Prostate gland (tissue), 2 donors: ENCODE results near the gene MRPL30. TPM values are rescaled to one million over a fixed set of nuclear protein-coding genes. Genes with fewer than 3 reads are reported as not detected.
"Not testable (repeated sequence)": the region's sequence is repeated elsewhere in the genome, so short reads cannot be mapped to it uniquely, and the experiment has no call there.

Experiments
- DNase-seq: peaks from one replicate; pipeline ENCODE4 v3.0.0-alpha.2; 2019; ENCODE audit warnings: low spot score
- H3K27ac ChIP-seq, 2 donors: fragments of 200-600 bp; sonication (generic); 2 replicates each; pipeline ENCODE4 v1.5.1; 2017 to 2019
- H3K27me3 ChIP-seq: fragments of 200-600 bp; sonication (generic); replicated peaks from 2 replicates; pipeline ENCODE4 v1.5.1; 2019; ENCODE audit not compliant: insufficient read depth
- H3K36me3 ChIP-seq, 2 donors: fragments of 200-600 bp; sonication (generic); 1 replicate in 1 of 2; 2 replicates in 1 of 2; pipeline versions ENCODE4 v1.5.1 to v1.8.1; 2017 to 2019
- H3K4me1 ChIP-seq: fragments of 200-600 bp; sonication (generic); replicated peaks from 2 replicates; pipeline ENCODE4 v1.5.1; 2019
- H3K4me3 ChIP-seq, 2 donors: fragments of 200-600 bp; sonication (generic); 2 replicates each; pipeline ENCODE4 v1.5.1; 2017 to 2019
- H3K9me3 ChIP-seq: fragments of 200-600 bp; sonication (generic); 2 replicates; pipeline ENCODE4 v1.5.1; 2017
- POLR2A ChIP-seq: fragments of 450-650 bp; IDR thresholded peaks from one replicate; pipeline ENCODE4 v1.6.1; 2016; ENCODE audit warnings: antibody characterized with exemption, mild to moderate bottlenecking
- POLR2AphosphoS5 ChIP-seq: sonication (generic); formaldehyde crosslinking; IDR thresholded peaks from one replicate; pipeline ENCODE4 v1.6.1; 2017; ENCODE audit warnings: antibody characterized with exemption
- WGBS: methylation state at CpG from one replicate; pipeline ENCODE4 v1.1.5; 2018; 5-methylcytosine and 5-hydroxymethylcytosine counted together
- intact Hi-C: fragments of 100-400 bp; cut with DNase I; formaldehyde crosslinking; loops from one replicate; pipeline ENCODE4 v1.14.2; 2022
- small RNA-seq, 2 donors: library from RNA; depleted of rRNA; stranded (forward); fragments of <200 nt; gene quantifications; one replicate each; pipeline ENCODE3, GENCODE V24; 2016
- total RNA-seq, 2 donors: library from RNA; depleted of rRNA; stranded (reverse); fragments of >200 nt; gene quantifications; one replicate each; pipeline ENCODE4 v1.1.0, GENCODE V29; 2016
- TF ChIP-seq, protein P1 (sequence below), 4 experiments: fragments of 200-600 bp in 2 of 4; fragments of 450-650 bp in 2 of 4; sonication (generic) in 2 of 4; IDR thresholded peaks; 1 replicate in 3 of 4; 2 replicates in 1 of 4; pipeline ENCODE4 v1.5.1; 2016 to 2019; ENCODE audit warnings: antibody characterized with exemption in 4 of 4, mild to moderate bottlenecking in 2 of 4, moderate library complexity in 2 of 4

The MRPL30 gene
- total RNA-seq, 2 donors from 2014 or later = 24.1 to 37.3 TPM

DNA sequence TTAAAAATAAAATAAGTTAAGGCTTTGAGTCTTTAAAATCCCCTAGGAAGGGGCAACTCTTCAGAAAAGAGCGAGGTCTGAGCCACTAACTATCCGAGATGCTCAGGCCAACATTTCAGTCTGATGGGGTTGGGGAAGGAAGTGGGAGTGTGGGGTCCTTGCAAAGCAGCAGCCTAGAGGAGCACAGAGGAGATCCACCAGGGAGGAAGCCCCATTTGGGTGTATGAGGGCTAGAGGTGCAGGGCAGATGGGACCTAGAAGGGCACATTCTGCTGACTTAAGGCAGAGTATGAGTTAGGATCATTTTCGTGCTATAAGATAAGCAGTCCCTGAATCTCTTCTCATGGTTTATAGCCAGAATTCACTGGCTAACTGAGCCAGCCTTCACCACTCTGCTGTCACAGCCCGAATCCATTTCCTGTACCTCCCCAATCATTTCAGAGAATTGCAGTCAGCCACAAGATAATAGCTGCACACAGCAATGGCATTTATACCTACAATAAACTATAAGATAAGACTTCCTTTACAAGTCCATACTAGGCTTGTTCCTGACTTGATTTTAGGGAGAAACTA is 37.0 kb downstream of the MRPL30 start:
- intact Hi-C loops = no loop called here
- Histone ChIP-seq H3K27ac (no peak overlapping the region), H3K36me3 (no peaks in the 10 kb centered on the region), H3K27me3 (no peaks in the 10 kb centered on the region), H3K4me1 (no peaks in the 10 kb centered on the region), H3K4me3 (no peak overlapping the region), H3K9me3 (no peaks in the 10 kb centered on the region)
- no peak for DNase-seq
- 53% methylated on average over 4 of the region's 4 CpGs for WGBS
- TF ChIP-seq, protein P1, sequence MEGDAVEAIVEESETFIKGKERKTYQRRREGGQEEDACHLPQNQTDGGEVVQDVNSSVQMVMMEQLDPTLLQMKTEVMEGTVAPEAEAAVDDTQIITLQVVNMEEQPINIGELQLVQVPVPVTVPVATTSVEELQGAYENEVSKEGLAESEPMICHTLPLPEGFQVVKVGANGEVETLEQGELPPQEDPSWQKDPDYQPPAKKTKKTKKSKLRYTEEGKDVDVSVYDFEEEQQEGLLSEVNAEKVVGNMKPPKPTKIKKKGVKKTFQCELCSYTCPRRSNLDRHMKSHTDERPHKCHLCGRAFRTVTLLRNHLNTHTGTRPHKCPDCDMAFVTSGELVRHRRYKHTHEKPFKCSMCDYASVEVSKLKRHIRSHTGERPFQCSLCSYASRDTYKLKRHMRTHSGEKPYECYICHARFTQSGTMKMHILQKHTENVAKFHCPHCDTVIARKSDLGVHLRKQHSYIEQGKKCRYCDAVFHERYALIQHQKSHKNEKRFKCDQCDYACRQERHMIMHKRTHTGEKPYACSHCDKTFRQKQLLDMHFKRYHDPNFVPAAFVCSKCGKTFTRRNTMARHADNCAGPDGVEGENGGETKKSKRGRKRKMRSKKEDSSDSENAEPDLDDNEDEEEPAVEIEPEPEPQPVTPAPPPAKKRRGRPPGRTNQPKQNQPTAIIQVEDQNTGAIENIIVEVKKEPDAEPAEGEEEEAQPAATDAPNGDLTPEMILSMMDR (IDR thresholded peaks at IDR 0.05) = no peak
- TF ChIP-seq POLR2AphosphoS5 = no peak
- TF ChIP-seq POLR2A = no peak

DNA sequence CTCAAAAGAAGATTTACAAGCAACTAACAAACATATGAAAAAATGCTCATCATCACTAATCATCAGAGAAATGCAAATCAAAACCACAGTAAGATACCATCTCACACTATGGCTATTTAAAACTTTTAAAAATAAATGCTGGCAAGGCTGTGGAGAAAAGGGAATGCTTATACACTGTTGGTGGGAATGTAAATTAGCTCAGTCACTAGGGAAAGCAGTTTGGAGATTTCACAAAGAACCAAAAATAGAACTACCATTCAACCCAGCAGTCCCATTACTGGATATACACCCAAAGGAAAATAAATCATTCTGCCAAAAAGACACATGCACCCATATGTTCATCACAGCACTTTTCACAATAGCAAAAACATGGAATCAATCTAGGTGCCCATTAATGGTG is 52.2 kb downstream of the MRPL30 start:
- intact Hi-C loops, DNase-seq, H3K4me3 ChIP-seq, H3K9me3 ChIP-seq, H3K27me3 ChIP-seq, H3K4me1 ChIP-seq, H3K27ac ChIP-seq, H3K36me3 ChIP-seq: not testable (repeated sequence)

DNA sequence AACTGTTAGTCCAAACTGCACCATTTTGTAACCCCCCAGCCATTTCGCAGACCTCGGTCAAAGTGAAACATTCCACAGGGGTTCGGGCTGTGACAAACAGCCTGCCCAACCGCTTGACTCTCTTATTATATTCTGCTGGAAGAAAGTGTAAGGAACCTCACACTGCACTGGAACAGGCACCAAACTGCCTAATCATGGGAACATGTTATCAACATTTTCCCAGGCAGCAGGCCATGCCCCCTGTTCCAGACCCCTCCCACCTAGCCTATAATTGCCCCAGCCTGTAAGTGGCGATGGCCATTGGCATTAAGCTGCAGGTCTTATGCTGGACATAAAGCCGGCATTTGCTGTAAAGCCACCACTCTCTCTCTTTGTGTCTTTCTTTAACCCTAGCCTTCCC is 57.6 kb downstream of the MRPL30 start:
- no peak overlapping the region for H3K4me3 ChIP-seq
- no peak for DNase-seq
- H3K4me1 ChIP-seq = no peaks in the 10 kb centered on the region
- 90% methylated on average over 6 of the region's 6 CpGs for WGBS
- intact Hi-C loops = no loop called here
- no peaks in the 10 kb centered on the region for H3K36me3 ChIP-seq
- H3K27me3 ChIP-seq = no peaks in the 10 kb centered on the region
- no peak overlapping the region for H3K27ac ChIP-seq
- TF ChIP-seq POLR2AphosphoS5 (no peak), POLR2A (no peak)
- TF ChIP-seq, protein P1 (IDR thresholded peaks at IDR 0.05) = no peak
- no peaks in the 10 kb centered on the region for H3K9me3 ChIP-seq

DNA sequence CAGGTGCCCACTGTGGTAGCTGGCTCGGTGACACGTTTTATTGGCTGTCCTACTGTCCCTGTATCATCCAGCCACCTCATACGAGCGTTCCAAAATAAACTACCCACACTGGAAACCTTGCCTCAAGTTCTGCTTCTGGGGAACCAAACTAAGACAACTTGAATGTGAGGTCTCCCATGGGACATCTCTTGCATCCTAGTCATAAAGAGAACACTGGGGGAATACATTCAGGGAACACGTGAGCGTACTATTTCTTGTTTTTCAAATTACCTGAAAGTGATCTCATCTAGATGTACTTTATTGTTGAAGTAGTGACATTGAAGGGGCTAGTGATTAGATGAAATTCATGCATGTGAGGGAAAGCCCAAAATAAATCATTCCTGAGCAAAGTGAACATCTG is 59.4 kb downstream of the MRPL30 start:
- no peak for DNase-seq
- TF ChIP-seq POLR2A (no peak), POLR2AphosphoS5 (no peak)
- TF ChIP-seq, protein P1 (IDR thresholded peaks at IDR 0.05) = no peak
- H3K4me1 ChIP-seq = no peaks in the 10 kb centered on the region
- H3K27me3 ChIP-seq = no peaks in the 10 kb centered on the region
- 86% methylated on average over 6 of the region's 6 CpGs for WGBS
- H3K9me3 ChIP-seq = no peaks in the 10 kb centered on the region
- H3K27ac ChIP-seq = no peak overlapping the region
- intact Hi-C loops = no loop called here
- no peak overlapping the region for H3K4me3 ChIP-seq
- H3K36me3 ChIP-seq = no peaks in the 10 kb centered on the region

DNA sequence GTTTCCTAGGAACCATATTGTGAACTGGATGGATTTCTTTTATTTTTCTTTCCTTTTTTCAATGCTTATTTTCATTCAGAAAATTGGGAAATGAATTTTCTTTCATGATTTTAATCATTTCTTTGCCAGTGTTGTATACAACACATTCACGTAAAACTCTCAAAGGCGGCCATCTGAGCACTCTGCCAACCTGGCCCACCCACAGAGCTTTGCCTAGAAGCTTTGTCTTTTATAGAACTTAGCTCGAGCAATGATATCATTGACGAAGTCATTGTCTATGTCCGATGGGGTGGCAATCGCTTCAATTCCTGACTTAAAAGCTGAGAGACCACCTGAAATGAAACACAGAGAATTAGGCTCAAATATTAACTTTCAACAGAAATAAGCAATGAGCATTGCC is 61.2 kb downstream of the MRPL30 start:
- Histone ChIP-seq H3K27ac (no peak overlapping the region), H3K4me3 (no peak overlapping the region), H3K36me3 (no peaks in the 10 kb centered on the region), H3K4me1 (no peaks in the 10 kb centered on the region), H3K27me3 (no peaks in the 10 kb centered on the region), H3K9me3 (no peaks in the 10 kb centered on the region)
- DNase-seq = no peak
- TF ChIP-seq, protein P1 (IDR thresholded peaks at IDR 0.05) = no peak
- TF ChIP-seq POLR2A = no peak
- no peak for TF ChIP-seq POLR2AphosphoS5
- intact Hi-C loops = no loop called here
- WGBS = 66% methylated on average over 6 of the region's 6 CpGs

Small RNAs within 50 kb of the gene (small RNA-seq; reads per million reads assigned to genes)
- gene AC092587.1 = 0 reads per million in 2 donors

Other genes with a start within 250 kb of the MRPL30 start
- gene CRACDL, start 245.0 kb upstream of the MRPL30 start, total RNA-seq = 10 to 100 TPM in 1 of 2 donors, 1 to 10 TPM in 1; 4.1 to 20.8 TPM
- gene C2orf15, start 39.5 kb upstream of the MRPL30 start, total RNA-seq = 1 to 10 TPM in 1 of 2 donors, not detected in 1; 4.5 TPM
- 10 to 100 TPM; 19.0 to 26.5 TPM for gene TSGA10, start 26.2 kb upstream of the MRPL30 start, total RNA-seq
- gene LIPT1, start 26.2 kb upstream of the MRPL30 start, total RNA-seq = 10 to 100 TPM in 1 of 2 donors, 1 to 10 TPM in 1; 7.3 to 13.1 TPM
- 10 to 100 TPM; 16.0 to 28.7 TPM for gene MITD1, start 126 bp upstream of the MRPL30 start, total RNA-seq
- not detected for gene LYG2, start 74.5 kb downstream of the MRPL30 start, total RNA-seq
- gene LYG1, start 120.0 kb downstream of the MRPL30 start, total RNA-seq = 1 to 10 TPM in 1 of 2 donors, under 1 TPM in 1; 0.32 to 2.8 TPM
- gene TXNDC9, start 155.1 kb downstream of the MRPL30 start, total RNA-seq = 10 to 100 TPM; 27.9 to 30.3 TPM
- gene EIF5B, start 156.2 kb downstream of the MRPL30 start, total RNA-seq = 10 to 100 TPM; 24.0 to 40.5 TPM